Muscle of arm (tissue), 12 donors: ENCODE results near the gene SUDS3. TPM values are rescaled to one million over a fixed set of nuclear protein-coding genes. Genes with fewer than 3 reads are reported as not detected.
A peak's percentile ranks its signal among the peaks of the same experiment; 100 is the strongest.

Source experiments
- DNase-seq: peaks from one replicate; pipeline ENCODE4 v3.0.0-alpha.2; 2013
- polyA plus RNA-seq, 12 donors: library from polyadenylated mRNA; unstranded; fragments of 120-200 nt; gene quantifications; one replicate each; pipeline ENCODE4 v1.2.1, GENCODE V29; 2013; ENCODE audit not compliant: insufficient read length in 12 of 12

SUDS3 gene
- polyA plus RNA-seq, 12 donors = 28.7 to 85.5 (median 34.0) TPM

DNA sequence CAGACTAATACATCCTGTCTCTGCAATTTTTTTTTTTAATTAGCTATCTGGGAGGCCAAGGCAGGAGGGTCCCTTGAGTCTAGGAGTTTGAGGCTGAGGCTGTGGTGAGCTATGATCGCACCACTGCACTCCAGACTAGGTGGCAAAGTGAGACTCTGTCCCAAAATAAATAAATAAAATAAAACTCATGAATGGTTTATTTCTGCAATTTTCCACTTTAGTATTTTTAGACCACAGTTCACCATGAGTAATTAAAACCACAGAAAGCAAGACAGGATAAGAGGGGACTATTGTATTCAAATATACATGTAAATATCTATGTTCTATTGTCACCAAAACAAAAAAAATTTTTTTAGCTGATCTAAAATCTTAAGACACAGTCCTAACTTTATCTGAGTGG is 21.5 kb upstream of the SUDS3 start:
- no peak for DNase-seq

DNA sequence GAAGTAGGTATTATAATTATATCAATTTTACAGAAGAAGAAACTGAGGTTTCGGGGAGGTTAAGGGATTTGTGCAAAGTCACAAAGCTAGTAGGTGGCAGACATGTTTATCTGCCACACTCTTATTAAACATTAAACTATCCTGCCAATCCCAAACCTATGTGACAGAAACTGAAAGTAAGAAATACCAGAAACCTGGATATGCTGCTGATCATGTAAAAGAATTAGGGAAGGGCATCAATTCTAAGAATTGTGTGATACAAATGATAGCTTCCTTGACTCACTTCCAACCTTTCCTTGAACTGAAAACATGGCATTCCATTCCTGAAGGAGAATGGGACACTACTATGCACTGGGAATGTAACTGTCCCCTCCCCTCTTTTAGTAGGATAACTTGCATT is 20.5 kb upstream of the SUDS3 start:
- DNase-seq = no peak

DNA sequence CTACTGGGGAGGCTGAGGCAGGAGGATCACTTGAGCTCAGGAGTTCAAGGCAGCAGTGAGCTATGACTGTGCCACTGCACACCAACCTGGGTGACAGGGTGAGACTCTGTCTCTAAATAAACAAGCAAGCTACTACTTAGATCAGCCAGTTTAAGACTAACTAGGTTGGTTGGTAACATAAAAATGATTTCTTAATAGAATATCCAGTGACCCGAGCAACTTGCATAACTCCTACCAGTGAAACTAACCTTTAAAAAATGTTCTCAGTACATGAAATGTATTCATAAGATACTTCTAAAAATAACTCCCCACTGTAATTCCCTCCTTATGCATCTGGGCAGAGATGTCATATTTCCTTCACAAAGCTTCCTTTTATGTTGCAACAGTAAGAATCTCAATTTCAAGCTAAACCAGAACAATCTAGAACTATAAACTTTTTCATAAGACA is 19.5 kb upstream of the SUDS3 start:
- DNase-seq = peak; percentile 52

DNA sequence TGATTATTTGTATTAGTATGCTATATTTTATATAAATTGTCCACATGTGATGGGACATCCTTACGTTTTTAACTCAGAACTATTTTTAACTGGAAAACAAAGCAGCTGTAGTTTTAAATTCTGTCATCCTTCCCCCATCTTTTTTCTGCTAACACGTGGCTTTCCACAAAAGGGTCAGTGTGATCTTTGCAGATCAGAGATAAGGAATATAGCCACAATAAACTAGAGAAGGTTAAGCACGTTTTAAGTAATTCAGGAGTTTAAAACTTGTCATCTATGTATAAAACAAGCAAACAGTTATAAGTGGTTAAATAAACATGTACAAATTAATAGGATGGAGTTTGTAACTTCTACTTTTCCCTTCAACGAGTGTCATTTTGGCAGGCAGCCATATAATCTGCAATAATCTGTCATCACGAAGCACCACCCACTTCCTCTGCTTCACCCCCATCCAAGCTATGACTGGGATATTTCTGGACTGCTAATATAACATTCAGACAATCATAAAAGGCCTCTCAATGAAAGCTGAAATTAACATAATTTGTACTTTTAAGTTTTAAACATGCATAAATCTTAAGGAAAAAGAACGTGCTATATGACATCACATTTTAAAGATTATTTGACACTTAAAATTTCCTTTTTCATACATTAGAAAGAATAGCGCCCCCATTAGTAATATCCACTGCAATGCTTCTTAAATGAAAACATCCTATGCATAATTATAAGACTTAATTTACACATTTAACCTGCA is 18.9 kb upstream of the SUDS3 start:
- peak; percentile 58 for DNase-seq

DNA sequence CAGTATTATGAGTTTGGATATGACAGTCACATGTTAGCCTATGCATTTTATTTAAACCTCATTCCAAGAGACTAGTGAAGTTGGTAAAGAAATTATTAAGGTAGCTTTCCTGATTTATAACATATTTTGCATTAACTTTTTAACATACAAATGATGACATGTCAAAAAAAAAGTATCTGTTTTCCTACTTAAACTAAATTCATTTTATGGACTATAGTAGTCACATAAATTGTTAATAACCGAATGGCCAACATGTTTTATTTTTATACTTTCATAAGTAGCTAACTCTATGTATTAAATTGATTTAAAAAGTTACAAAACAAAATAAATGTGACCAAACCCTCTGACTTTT is 18.4 kb upstream of the SUDS3 start:
- no peak for DNase-seq

DNA sequence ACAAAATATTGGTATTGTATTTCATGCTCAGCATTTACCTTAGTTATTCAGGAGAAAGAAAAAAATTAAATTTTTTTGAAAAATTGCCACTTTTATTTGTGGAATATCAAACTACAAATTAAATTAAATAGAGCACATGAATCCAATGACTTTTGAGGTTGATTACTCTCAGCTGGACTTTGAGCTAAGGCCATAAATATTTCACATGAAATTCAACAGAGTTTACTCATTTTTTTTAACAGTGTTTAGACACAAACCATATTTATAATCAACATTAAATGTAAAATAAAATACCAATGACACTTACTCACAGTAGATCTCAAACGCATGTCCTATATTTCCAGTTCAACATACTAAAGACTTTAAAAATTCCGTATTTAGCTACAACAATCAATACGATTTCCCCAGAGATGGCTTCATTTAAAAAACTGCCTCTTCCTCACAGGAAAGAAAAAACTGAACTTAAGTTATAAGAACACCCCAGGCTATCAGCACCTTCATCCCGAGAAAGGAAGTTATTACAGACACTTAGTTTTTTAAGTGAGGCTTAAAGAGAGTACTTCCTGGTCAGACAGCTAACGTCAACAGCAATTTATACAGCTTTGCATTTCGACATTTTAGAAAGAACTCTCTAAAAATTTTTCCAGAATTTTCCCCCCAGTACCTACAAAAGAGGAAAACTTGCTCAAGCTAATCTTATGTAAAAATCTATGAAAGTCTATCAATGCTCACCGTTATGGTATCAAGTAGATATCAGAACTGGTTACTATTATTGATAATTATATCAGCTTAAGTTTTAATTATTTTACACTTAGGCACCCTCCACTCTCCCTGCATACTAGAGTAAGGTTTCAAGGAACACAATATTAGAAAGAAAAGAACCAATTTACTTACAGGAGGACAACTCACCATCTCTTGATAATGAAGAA is 17.5 kb upstream of the SUDS3 start:
- DNase-seq = no peak

DNA sequence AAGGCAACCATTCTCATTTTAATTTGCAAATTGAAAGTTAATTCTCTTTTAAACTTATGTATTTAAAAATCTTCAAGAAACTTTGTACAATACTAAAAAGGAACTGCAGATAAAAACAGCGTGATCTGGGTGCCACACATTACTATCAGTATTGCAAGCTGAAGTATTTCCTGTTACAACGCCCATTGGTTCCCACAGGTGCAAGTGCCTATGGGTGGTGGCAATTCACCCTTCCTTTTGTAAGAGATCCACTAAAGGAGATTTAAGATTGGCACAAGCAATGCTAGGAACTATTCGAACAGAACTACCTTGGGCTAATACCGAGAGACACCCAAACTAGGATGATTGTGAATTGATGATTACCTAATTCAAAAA is 16.8 kb upstream of the SUDS3 start:
- DNase-seq = no peak

DNA sequence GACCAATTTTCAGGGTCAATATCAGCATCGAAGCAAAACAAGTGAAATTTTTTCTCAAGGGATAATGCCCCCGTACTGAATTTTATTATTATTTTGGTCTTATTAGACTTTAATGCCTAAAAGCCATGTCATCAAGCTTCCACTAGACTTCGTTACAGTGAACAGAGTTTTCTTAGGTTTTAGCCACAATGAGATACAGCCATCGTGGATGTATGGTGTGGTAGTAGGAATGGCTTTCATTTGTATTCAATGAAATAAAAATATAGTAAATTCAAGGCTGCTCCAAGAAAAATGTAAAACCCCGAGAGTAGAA is 15.3 kb upstream of the SUDS3 start:
- no peak for DNase-seq

DNA sequence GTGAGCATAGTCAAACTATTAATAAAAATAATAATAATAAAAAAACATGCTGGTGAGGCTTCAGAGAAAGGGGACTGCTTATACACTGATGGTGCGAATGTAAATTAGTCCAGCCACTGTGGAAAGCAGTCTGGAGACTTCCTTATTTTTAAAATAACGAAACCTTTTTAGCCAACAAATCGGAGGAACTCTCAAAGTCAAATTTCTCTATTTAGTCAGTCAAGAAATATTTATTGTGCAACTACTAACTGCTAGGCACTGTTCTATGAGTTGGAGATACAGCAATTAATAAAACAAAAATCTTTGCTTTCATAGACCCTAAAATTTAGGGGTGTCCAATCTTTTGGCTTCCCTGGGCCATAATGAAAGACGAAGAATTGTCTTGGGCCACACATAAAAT is 14.5 kb upstream of the SUDS3 start:
- no peak for DNase-seq

DNA sequence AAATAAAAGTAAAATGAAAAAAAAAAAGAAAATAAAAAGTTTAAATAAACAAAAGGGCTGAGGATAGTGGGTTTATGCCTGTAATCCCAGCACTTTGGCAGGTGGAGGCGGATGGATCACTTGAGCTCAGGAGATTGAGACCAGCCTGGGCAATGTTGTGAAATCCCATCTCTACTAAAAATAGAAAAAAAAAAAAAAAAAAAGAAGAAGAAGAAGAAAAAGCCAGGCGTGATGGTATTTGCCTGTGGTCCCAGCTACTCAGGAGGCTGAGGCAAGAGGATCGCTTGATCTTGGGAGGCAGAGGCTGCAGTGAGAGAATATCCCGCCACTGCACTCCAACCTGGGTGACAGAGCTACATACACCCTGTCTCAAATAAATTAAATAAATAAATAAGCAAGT is 7.5 kb upstream of the SUDS3 start:
- DNase-seq = no peak

DNA sequence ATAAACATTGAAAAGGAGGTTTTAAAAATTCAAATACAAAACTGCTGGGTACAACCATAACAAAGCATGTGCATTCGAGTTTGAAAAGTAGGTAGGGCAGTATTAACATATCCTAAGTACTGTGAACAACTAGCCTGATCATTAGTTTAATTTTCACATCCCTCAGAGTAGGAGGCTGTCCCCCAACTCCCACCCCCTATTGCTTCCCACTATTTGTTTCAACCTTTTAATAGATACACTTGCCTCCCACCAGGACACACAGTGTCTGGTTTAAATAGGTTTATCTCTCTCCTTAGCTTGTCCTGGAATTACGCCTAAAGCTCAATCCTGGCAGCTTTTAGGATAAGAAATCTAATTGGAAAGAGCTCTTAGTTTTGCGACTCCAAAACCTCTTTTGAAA is 5.8 kb upstream of the SUDS3 start:
- no peak for DNase-seq

DNA sequence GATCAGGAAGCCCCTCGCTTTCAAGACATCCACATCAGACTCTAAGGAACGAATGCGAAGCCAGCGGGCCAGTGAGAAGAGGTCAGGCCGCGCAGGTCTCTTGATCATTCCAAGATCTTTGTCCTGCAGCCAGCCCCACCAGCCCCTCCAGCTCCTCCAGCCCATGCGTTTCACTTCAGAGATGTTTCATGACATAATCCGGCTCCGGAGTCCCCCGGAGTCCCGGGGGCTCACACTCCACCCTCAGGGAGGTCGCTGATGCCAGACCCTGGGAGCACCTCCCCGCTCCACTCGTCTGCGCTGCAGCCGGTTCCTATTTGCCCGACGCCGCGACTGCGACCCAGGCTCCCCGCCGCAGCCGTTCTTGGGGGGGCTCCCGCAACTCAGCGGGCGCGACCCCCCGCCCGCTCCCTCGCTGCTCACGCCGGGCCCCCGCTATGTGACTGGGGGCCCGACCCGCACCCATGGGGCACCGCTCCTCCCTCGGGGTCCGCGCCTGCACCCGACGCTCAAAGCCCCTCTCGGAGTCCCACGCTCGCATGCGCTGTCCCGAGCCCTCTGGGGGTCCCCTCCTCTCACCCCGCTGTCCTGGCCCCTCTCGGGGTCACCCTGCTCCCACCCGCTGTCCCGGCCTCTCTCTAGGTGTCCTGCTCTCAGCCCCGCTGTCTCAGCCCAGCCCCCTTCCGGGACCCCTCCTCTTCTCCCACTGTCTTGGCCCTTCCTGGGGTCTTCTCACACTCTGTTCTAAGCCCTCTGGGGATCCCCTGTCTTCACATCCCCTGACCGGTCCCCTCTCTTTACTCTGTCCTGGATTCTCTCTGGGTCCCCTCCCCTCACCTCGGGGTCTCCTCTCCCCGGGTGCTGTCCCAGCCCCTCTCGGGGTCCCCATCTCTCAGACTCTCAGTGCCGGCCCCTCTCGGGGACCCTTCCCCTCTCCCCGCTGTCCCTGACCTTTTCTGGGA is 4.8 kb upstream of the SUDS3 start:
- no peak for DNase-seq

DNA sequence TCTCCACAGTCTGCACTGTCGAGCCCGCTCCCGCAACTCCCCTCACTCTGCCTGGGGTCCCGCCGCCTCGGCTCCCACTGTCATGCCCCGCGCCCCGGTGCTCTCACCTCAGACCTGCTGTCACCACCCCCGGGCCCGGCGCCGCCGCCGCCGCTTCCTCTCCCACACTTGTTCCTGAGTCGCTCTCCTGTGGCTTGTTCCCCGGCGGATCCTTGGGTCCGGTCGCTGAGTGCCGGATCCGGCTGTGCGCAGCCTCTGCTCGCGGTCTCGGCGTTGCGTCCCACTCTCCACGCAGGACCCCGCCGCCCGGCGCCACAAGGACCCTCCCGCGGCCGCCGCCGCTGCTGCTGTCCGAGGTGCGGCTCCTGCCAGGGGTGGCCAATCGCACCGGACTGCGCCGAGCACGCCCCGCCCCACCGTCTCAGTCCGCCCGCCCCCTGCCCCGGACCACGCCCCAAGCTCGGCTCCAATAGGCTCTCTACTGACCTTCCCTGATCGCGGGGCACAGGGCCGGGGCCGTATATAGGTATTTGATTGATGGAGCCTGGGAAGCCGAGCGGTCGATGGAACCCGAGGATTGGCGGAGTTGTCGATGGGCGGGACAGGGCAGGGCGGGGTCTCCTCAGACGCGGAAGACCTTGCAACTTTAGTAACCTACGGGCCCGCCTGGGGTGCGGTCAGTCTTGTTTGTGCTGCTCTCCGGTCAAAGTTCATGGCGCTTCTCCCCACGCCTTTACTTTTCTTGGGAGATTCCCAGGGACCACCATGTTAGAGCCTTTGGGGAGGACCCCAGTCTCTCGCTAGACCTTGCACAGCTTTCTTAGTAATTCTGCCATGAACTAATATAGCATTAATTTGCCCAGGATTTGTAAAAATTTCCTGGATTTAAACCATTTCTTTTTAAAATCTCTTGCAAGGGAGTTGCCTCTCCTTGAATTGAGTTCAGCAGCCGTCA is 3.5 kb upstream of the SUDS3 start, which contains the start of gene TAOK3:
Gene TAOK3 (minus strand): TSS at position 367 of the 955 bp plus-strand sequence. CDS start 117,340 bp downstream, outside the sequence.
- peak; percentile 98 for DNase-seq

DNA sequence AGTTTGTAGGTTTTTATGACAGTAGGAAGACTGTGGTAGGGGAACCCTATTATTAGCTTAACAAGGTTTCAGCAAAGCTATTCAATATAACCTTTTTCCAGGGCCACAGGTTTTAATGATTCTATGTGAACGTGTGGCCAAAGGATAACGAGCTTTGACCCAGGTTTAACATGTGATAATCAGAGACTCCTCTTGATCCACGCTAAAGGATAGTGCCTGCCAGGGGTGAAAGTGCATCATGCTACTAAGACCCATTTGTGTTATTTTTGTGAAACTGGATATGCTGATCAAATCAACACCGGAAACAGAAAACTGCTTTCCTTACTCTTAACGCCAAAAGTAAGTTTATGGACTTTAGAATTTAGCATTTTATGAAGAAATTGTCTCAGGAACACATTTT is 2.7 kb upstream of the SUDS3 start:
- DNase-seq = no peak

DNA sequence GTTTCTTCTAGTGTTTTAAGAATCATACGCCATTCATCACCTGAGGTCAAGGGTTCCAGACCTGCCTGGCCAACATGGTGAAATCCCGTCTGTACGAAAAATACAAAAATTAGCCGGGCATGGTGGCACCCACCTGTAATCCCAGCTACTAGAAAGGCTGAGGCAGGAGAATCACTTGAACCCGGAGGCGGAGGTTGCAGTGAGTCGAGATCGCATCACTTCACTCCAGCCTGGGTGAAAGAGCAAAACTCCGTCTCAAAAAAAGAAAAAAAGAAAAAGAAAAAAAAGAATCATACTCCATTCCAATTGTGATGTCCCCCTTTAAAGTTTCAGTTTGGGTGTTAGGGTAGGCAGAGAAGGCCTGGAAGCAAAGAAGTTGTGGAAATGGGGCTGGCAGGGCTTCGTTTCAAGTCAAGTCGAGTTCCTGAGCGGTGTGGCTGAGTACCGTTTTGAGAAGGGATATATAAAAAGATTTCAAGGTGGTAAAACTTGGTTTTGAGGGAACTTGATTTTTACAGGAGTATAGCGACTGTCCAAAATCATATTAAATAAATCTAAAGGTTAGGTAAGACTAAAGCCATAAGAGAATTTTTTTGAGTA is 2.1 kb upstream of the SUDS3 start:
- DNase-seq = no peak

DNA sequence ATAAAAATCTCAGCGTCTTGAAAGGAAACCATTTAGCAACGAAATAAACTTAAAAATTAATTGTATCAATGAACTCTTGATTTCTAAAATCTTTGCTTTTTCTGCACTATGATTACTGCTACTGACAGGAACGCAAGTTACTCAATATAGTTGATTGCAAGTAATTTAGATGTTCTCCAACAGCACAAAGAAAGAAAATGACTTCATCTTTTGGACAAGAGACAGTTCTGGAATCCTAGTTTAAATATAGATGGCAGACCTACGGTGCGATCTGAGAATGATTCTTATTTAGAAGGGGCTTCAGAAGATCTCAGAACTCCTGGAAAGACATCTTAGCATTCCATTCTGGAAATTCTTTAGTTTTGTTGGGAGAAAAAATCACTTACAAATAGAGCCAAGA is 1.4 kb upstream of the SUDS3 start:
- DNase-seq = no peak

DNA sequence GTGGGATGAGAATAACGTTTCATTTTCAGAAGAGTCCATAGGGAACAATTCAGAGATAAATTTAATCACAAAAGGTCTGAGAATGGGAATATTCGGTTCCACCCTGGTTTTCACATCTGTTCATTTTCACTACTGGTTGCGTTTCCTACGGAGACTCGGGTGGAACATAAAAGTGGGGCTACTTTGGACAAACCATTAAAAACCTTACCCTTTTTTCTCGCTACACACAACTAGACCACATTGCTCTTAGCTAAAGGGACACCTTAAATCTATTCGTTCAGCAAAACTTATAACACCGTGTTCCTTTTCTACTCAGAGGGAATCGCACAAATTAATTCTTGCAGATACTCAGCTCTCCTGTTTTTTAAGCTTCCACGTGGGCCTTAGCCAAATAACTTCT is 1.0 kb upstream of the SUDS3 start:
- DNase-seq = no peak

DNA sequence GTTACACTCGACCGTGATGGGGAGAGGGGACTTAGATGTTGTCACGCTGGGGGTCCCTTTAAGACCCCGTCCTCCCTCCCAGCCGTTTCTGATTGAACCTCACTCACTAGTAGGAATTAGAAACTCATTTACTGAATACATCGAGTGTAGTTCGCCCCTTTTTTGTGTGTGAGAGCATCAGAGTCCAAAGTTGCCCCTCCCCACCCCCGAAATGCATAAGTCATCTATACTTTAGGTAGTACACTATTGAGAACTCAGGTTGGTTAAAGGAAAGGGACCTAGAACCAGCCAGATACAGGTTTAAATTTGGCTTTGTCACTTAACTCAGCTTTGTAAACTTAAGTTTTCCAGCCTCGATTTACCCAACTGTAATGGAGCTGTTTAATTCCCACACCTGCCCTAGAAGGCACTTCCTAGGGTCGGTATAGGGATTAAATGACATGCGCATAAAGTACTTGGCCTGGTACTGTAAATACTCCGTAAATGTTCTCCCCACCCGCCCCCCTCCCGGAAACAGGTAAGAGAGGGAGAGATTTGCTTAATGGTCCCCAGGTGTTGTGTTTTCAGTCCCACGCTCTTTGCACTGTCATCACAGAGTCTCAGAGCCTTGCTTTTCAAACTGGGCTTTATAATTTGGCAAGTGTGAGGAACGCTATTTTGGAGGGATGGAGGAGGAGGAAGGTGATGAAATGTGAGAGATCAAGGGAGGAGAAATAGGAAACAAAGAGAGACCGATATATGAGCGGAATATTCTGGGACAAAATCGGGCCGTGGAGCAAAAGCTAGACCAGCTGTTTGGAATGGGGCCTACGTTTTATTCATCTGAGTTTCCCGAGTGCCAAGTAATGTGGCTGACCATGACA is 897 bp downstream of the SUDS3 start:
- no peak for DNase-seq

DNA sequence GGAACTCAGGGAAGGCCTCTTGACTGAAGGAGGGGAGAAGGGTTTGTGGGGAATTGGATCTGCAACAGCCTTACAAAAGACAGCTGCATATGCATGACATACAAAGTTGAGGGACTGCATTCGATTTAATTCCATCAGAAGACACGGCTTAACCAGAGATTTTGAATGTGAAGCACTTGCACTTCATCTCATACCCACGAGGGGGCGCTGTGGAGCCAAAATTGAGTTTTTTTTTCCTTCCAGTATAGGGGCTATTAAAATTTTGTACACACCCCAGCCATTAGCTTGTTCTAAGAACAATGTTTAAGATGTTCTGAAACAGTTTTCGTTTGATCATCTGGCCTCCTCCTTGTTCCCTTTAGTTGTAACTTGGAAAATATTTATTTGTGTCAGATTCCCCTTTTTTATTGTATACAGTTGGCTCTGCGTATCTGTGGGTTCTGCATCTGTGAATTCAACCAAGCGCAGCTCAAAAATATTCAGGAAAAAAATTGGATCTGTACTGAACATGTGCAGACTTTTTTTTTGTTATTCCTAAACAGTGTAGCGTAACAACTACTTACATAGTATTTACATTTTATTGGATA is 1.6 kb downstream of the SUDS3 start:
- DNase-seq = peak; percentile 74
